HL-60 (cell line): ENCODE data around the gene ST3GAL4.

ENCODE experiments used
- POLR2AphosphoS5 ChIP-seq: IDR thresholded peaks from 2 replicates; pipeline ENCODE4 v1.6.1; 2012; ENCODE audit warnings: low read depth
- SPI1 ChIP-seq: IDR thresholded peaks from 2 replicates; pipeline ENCODE4 v1.6.1; 2012; ENCODE audit warnings: low read depth, mild to moderate bottlenecking, borderline replicate concordance
- TF ChIP-seq, protein P1 (sequence below): IDR thresholded peaks from one replicate; pipeline ENCODE4 v1.5.1; 2011; ENCODE audit warnings: low read length, control low read depth, inconsistent platforms; ENCODE audit not compliant: insufficient read depth

DNA sequence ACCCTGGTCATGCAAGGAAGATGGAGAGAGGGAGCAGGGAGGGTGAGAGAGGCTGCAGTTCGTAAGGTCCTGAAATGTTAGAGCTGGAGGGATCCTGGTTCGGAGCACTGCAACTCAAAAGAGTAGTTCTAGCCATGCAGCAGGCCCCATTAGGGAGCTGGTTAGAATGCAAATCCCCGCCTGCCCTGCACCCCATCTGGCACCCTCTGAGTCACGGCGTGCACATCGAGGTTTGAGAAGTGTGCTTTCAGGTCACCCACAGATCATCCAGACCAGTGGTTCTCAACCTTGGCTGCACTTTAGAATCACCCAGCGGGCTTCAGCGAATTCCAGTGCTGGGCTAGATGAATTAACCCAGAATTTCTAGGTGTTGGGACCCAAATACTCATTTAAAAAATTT, 48.2 kb downstream of the ST3GAL4 start:
- TF ChIP-seq, protein P1, sequence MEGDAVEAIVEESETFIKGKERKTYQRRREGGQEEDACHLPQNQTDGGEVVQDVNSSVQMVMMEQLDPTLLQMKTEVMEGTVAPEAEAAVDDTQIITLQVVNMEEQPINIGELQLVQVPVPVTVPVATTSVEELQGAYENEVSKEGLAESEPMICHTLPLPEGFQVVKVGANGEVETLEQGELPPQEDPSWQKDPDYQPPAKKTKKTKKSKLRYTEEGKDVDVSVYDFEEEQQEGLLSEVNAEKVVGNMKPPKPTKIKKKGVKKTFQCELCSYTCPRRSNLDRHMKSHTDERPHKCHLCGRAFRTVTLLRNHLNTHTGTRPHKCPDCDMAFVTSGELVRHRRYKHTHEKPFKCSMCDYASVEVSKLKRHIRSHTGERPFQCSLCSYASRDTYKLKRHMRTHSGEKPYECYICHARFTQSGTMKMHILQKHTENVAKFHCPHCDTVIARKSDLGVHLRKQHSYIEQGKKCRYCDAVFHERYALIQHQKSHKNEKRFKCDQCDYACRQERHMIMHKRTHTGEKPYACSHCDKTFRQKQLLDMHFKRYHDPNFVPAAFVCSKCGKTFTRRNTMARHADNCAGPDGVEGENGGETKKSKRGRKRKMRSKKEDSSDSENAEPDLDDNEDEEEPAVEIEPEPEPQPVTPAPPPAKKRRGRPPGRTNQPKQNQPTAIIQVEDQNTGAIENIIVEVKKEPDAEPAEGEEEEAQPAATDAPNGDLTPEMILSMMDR, result no peak
- TF ChIP-seq POLR2AphosphoS5 (no peak), SPI1 (no peak)
